Fibroblast of skin of scalp (primary cell): ENCODE measurements around the gene AJUBA. TPM values are rescaled to one million over a fixed set of nuclear protein-coding genes. Genes with fewer than 3 reads are reported as not detected.
"Not testable (repeated sequence)": the region's sequence is repeated elsewhere in the genome, so short reads cannot be mapped to it uniquely, and the experiment has no call there.

Experiments
- DNase-seq: peaks from one replicate; pipeline ENCODE4 v3.0.0-alpha.2; 2013
- polyA plus RNA-seq, 2 experiments: library from polyadenylated mRNA; unstranded; fragments of 120-200 nt; gene quantifications; one replicate each; pipeline ENCODE4 v1.2.1, GENCODE V29; 2013; ENCODE audit not compliant: insufficient read length in 2 of 2

The AJUBA gene
- 72.8 TPM for polyA plus RNA-seq (2013, experiment 1 of 2; ENCODE audit: insufficient read length)
- polyA plus RNA-seq (2013, experiment 2 of 2; ENCODE audit: insufficient read length), result 74.5 TPM

DNA sequence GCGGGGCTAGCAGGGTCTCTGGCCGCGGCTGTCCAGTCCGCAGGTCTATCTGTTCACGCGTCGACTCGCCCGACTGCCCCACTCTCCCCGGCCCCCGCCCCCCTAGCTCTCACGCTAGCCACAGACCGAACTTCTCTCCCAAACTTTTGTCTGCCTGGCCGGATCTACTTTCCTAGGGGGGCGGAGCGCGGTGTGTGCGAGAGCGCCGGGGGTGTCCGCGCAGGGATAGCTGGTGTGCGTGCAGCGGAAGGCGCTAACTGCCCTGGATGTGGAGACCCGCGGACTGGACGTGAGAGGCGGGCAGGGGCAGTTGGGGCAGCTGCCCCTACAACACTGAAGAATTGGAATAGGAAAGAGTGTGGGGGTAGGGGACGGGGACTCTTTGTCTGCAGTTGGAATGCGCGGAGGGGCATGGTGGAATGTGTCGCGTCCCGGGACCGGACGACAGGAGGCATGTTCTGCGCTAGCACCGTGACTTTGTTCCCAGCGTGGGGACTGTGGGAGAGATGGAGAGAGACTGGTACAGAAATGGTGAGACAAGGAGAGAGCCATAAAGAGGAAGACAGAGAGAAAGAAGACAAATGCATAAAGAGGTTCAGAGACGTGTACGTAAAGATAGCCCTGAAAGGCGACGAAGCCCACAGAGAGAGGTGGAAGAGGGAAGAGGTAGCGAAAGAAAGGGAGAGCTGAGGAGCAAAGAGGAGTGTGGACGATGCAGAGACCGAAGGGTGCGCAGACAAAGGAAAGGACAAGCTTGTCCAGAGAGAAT lies at the start of gene AJUBA:
Gene AJUBA, minus strand, starts transcription at position 75 of the 769 bp plus-strand sequence. CDS start 285 bp downstream, outside the sequence.
- DNase-seq, result peak; percentile 98

GRCh38 chr14:23030936-23031335 lies 48.6 kb upstream of the AJUBA start:
- no peak for DNase-seq

DNA sequence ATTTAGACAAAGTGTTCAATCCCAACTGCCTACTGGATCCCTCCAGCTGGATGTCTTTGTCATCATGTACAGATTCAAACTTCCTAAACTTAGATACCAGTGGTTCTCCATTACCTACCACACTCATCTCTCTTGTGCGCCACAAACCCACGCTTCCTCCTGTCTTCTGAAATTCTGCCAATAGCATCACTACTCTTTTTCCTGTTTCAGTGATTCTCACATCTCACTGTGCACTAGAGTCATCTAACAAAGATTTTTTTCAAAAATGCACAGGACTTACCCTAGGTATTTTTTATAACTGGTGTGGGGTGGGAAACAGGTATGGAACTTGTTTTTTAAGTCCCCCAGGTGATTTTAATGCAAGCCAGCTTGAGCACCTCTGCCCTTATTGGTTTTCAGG lies 46.4 kb upstream of the AJUBA start:
- DNase-seq, result no peak

GRCh38 chr14:23025151-23025814 lies 42.9 kb upstream of the AJUBA start:
- no peak for DNase-seq

- DNase-seq, result no peak
These were observed 42.3 kb upstream of the AJUBA start for GRCh38 chr14:23024612-23025075.

GRCh38 chr14:23023795-23024152 lies 41.4 kb upstream of the AJUBA start:
- DNase-seq, result no peak

GRCh38 chr14:23023022-23023794 lies 40.9 kb upstream of the AJUBA start:
- no peak for DNase-seq

DNA sequence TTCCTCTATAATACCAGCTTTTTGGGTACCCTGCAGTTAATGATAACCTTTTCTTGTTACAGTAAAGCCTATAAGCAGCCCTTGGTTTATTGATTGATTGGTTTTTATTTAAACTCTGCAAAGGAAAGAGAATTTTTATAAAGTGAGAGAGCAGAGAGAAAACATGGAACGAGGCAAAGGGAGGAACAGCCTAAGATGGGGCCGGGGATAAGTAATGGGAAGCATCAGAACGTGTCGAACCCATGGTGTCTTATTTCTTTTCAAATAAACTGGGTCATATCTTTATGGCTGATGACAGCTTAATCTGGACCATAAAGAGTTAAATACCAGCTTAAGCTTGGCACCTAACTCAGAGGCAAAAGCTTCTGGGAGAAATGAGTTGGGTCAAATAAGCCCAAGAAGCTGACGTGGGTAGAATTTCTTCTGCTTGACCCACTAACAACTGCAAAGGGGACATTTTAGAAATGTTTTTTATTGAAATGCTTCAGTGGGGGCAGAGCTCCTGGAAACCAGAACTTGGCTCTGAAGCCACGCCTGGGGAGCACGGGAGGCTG lies 39.6 kb upstream of the AJUBA start:
- DNase-seq, result no peak

- no peak for DNase-seq
These were observed 39.1 kb upstream of the AJUBA start for GRCh38 chr14:23021434-23021833.

GRCh38 chr14:23020143-23021128 lies 38.1 kb upstream of the AJUBA start:
- no peak for DNase-seq

- no peak for DNase-seq
These were observed 35.8 kb upstream of the AJUBA start for GRCh38 chr14:23018107-23018506.

GRCh38 chr14:23017091-23017490 lies 34.7 kb upstream of the AJUBA start:
- DNase-seq, result no peak

DNA sequence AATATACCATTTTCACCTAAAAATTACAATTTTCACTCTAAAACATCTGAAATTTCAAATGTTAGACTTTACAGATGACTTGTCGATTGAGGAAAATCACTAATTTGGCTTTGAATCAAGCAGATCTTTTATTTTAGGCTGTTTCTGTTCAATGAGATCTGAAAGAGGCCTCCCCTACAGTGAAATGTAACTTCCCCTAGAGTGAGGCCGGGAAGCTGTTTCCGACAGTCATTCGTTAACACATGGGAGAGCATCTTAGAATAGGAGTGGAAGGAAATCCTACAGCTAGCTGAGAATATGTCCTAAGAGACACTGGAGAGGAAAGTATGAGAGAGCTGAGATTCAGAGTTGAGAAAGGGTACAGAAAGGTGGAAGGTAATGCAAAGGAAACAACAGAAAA lies 33.3 kb upstream of the AJUBA start:
- DNase-seq, result no peak

- DNase-seq, result not testable (repeated sequence)
These were observed 31.4 kb upstream of the AJUBA start for GRCh38 chr14:23013749-23014054.

DNA sequence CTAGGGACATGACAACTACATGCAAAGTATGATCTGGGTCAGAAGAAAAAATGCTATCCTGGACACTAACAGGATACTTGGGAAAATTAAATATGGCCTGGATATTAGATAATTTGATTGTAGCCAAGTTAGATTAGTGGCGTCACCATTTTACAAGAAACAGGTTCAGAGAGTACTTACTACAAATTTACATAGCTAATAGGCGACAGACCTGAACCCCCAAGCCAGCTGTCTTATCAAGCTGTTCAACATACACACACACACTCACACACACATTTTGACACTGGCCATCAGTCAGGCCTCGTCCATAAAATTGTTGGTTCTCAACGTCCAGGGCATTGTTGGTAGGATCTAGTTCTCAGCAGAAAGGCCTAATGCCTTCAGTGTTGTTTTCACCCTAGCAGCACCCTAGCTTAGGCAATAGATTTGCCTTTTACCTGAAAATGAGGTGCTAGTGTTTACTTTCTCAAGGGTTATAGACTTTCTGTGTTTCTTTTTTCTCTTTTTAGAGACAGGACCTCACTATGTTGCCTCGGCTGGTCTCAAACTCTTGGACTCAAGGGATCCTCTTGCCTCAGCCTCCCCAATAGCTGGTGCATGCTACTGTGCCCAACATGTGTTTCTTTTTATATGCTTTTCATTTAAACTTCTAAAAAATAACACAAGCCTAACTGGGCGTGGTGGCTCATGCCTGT lies 30.9 kb upstream of the AJUBA start:
- DNase-seq, result no peak

DNA sequence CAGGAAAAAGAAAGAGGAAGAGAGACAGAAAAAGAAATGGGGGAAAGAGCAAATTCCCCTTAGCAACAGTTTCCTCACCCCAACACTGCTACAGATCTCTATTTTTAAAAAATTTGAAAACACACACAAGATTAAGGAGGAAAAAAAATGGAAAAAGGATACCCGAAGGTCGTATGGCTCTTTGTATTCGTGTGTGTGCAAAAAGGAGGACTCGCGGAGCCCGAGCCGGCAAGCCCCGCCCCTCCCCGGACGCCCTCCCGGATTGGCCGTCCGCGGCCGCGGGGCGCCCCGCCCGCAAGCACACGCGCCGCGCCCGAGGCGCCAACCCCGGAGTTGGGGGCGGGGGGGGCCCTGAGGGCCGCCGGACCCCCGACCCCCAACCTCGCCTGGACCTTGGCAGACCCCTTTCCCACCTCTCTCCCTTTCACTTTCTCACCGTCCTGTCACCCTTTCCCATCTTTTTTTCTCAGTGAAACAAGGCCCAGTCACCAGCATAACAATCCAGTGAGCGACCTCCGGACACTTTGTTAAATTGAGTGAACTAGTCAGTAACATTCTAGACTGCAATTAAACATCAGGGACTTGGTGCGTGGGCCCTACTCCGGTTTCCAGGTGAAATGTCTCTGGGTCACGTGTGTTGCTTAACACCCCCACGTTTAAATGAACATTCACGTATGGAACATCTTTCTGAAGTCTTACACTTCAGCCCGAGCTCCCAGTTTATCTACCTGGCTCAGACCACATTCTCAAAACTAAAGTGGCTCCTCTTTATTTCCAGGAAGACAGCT lies 27.8 kb upstream of the AJUBA start, which contains the start of gene C14orf93:
Gene C14orf93, minus strand, starts transcription at position 205 of the 788 bp plus-strand sequence. CDS start 11,120 bp downstream, outside the sequence.
- peak; percentile 73 for DNase-seq

- no peak for DNase-seq
These were observed 27.2 kb upstream of the AJUBA start for GRCh38 chr14:23009483-23009938.

DNA sequence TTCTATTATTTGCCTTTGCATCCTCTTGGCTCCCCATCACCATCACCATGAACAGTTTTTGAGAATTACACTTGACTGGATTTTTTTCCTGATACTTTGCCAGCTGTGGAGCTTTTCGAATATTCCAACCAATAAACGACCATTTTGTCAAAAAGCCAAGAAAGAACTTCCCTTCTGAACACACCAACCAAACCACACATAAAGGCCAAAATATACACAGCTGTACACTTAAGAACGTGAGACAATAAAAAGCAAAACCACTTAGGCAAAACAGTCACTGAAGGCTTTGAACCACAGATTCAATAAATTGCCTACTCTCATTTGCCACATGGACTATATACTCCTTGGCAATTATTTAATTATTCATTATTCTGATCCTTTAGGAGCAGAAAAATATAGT lies 26.5 kb upstream of the AJUBA start:
- DNase-seq, result no peak

GRCh38 chr14:23006544-23007419 lies 24.4 kb upstream of the AJUBA start:
- peak; percentile 98 for DNase-seq
